GM18520 (cell line): Measurements from ENCODE around the gene TTC28.

ENCODE experiments used
- ATAC-seq: cut with Tn5 transposase; IDR thresholded peaks from one replicate; pipeline ENCODE4 v1.9.1; 2021; ENCODE audit not compliant: unreplicated experiment

Gene TTC28

DNA sequence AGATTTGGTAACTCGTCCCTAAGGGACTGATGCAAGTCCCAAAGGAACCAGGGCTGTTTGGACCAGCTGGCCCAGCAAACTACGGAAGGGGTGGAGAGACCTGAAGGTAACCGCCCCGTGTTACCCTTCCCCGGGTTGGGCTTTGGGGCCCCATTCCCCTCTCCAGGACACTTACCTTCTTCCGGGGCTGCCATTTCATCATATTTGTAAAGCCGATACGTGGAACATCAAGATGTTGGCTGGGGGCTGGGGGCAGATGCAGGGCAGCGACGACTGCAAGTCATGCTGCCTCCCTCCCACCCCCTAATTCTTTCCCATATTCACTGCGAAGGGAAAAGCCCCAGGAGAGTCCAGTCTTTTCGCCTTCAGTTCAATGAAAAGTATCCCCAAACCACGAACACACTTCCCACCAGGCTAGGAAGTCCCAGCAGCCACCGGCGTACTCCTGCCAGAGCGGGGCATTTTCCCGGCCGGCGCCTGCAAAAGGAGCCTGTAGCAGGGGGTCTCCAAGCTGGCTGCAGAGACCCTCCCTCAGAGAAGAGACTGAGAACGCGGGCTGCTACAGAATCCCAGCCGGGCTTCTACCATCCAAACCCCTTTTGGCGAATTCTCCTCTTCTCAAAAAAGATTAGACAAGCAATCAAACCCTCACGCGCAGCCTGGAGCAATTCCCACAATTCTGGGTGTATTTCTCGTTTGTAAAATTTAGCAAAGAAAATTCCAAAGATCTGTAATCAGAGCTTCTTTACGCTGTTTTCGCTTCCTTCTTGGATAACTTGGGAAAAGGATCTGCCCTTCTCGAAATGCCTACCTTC lies 236.7 kb downstream of the TTC28 start:
- no peak for ATAC-seq

DNA sequence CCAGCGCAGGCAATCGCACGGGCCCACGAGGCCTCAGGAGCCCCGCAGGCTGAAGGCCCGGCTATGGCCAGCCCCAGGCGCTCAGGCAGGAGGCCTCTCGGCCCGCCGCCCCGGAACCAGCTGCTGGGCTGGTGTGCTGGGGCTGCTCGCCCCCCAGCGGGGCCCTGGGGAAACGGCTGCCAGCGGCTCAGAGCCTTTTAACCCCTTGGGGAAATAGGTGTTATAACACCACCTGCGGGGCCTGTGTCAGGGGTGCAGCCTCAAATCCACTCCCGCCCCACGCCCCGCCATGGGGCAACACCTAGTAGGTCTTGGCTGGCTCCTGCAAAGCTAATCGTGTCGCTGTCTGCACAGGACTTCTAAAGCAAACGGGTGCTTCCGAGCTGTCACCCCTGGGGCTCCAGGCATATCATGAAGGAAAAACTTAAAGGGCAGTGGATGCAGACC lies 237.4 kb downstream of the TTC28 start:
- ATAC-seq, result no peak

DNA sequence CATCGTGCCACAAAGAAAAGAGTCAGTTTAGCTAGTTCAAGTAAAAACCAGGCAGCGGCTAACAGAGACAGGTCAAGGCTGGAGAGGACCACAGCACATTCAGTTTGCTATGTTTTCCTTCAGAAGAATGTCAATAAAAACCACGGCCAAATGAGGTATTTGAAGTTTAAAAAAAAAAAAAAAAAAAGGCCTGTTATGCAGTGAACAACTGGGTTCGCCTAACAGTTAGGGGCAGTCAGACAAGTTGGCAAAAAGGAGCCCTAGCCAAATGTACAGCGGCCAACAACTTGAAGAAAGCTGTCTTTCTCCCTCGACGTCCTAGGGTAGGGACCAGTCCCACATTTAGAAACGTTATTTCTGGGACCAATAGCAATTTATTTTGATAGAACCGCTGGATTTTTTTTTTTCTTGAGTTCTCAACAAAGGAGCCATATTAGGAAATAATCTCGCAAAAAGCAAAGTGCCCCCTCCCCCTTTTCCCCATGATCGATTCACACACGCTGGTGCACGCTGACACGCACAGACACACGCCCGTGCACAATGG lies 237.8 kb downstream of the TTC28 start:
- ATAC-seq, result no peak

DNA sequence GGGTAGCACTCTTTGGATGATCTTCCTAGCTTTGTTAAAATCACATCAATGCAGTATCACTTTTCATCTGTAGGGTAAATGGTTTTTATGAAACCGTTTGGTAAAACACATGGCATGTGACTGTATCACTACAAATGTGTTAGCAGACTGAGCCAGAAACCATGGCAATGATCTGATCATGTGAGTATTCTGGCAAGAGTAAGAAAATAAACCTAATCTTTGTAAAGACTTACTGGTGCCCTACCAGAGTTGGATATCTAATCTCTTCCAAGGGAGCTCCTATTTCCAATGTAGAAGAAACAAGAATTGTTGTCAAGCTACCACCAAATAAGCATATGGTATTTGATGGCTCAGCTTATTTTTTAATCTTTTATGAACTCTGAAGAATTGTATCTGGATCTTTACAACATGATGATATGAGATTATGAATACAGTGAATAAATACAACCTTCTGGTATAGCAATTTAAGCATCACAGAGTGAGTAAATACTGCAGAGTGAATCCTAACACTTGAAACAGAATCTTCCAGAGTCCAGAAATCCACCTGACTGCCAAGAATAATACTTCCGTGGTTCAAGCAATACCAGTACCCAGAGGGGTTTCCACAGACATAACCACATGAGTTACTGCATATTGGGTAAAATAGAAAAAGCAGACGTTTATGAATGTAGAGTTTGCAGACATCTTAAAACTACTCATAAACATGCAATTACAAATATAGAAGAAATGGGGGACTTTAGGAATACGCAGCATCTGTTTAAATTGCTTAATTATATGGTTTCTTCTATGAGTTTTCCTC lies 238.8 kb downstream of the TTC28 start:
- no peak for ATAC-seq

DNA sequence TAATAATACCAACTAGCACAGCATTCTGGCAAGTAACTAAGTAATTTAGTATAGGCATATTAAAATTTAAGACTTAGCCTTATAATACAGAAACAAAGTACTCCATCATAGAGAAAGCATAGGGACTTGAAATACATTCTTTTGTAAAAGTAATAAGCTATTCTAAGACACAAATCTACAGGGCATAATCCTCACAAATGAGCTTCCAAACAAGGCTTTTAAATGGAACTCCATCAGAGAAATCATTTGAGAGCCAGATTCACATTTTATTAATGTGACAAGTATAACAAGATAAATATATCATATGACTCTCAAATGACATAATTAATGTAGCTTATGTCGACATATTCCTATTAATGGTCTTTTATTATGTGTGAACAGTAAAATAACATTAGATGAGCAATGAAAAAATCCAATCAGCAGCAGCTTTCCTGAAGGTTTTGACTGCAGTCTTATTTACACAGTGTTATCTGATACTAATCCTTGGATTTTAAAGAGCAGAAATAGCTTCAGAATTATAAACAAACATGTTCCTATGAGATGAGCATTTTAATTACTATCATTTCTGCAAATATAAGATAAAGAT lies 241.4 kb downstream of the TTC28 start:
- ATAC-seq, result no peak

DNA sequence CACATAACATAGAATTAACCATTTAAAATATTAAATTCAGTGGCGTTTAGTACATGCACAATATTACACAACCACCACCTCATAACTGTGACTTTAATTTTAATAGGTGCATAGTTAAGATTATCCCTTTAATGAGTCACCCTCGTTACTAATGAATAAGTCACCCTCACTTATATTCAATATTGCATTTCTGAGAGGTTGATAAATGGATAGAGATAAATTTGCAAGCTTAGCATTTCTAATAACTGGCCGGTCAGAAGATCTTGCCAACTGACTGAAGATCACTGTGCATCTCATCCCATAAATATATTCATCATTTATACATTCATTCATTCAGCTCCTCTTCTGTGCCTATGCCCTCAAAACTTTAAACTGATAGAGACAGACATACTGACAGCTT lies 243.7 kb downstream of the TTC28 start:
- no peak for ATAC-seq

DNA sequence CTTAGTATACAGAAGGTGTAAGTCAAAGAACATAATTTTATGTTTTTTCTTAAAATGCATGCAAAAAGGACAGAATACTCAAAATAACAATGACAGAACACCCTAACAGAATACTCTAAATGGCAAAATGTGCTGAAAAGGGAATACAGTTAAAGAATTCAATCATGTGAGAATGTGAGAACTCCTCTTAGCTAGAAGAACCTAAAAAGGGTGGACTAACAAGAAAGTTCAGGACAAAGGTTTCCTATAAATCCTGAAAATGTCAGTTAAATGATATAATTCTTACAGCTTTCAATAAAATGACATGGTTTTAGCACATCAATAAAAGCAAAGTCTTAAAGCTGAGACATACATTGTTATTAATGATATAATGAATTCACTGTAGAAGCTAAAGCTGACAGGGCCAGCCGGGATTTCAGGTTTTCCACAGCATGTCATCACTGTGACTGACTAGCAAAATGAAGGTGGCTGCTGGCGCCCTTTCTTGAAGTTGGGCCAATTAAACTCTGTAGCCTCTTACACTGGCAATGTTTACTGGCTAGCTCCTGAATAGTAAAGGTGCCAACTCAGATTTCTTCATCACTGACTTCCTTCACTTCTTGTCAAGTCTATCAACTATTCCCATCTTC lies 244.4 kb downstream of the TTC28 start:
- no peak for ATAC-seq

DNA sequence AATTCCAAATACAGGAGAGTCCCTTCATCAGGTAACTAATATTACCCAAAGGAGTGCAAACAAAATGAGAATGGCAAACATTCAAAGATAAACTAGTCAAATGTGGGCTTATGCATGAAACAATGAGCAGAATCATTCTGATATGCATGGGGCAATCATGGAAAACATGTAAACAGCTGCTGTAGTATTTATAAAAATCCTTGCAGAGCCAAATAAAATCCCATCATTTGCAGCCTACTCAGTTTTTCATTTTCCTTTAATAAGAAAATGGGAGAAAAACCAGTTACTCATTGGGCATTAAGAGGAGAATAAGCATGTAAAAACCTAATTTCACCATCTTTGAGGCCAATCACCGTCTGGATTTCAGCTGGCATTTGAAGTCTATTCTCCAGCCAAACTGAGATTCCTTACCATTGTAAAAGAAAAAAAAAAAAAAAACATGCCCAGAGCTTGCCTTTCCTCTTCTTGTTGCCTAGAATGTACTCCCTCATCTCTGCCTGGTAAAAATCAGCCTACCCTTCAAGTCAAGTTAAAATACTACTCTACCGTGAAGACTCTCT lies 249.1 kb downstream of the TTC28 start:
- ATAC-seq, result no peak

DNA sequence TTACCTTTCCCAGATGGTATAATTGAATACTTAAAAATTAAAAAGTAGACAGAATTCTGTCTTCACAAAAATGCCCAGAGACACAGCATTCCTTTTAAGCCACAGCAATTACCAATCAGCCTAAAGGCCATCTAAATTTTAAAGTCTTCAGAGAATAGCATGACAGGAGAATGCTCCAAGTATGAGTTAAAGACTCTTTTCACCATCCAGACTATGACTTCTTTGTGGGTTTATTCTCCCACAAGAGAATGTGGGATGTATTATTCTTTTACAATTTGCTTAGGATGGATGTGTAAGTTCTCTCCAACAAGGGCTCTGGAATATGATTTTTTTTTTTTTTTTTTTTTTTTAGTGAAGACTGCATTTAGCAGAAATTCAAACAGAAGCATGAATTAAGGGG lies 249.9 kb downstream of the TTC28 start:
- ATAC-seq, result no peak

DNA sequence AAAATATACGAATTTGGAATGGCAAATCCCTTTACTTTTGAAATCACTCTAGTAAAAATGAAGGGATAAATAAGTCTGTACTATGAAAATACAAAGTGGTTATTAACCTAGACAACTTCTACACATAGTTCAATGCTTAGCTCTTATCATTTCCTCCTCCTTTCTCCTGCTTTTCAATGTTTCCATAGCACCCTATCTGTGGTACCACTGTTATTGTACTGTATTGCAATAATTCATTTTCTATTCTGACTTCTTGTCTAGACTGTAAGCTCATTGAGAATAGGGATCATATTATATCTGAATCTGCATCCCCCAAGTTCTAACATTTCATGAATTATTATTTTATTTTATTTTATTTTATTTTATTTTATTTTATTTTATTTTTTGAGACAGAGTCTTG lies 251.4 kb downstream of the TTC28 start:
- no peak for ATAC-seq

DNA sequence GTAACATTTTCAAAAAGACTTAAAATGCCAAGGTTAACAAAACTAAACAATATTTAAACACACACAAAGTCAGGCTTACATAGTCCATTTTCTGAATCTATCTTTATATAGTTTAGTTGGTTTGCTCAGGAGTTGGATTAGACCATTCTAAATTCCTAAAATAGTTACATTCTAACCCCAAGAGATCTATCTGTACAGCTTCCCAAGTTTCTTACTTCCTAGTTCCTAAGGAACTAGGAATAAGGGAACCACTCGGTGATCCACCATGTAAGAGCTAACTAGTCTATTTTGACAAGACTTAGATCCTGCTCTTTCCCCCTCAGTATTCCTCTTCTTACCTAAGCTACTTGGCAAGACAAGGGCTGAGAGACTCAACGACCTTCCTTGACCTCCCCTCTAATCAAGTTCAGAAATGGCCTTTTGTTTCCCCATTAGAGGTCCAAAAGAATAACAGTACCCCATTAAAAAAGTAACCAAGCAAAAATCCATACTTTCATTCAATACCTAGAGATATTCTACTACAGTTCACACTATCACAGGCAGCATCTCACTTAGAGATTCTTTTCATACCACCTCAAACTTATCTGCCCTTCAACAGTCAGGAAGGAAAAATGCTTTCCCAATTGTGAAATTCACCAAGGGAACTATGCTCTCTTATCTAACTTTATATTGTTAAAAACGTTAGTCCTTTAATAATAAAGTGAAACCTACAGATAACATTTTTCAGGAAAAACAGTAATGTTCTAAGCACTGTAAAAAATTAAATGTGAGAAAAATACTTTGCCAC lies 253.1 kb downstream of the TTC28 start:
- ATAC-seq, result no peak

DNA sequence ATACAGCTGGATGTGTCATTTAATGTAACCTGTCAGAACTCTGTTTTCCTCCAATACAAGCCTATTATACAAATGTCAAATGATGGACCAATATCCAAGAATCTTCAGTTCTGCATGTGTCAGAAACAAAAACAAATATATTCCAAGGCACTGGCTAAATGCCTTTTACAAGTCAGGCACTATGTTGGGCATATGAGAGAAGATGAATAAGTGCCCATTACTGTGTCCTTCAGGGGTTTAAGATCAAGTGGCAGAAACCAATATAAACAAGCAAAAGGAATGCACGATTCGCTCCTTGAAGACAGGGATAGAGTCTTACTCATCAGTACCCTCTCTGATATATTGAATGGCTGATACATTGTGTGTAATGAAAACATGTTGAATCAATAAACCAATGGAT lies 254.4 kb downstream of the TTC28 start:
- ATAC-seq, result no peak

DNA sequence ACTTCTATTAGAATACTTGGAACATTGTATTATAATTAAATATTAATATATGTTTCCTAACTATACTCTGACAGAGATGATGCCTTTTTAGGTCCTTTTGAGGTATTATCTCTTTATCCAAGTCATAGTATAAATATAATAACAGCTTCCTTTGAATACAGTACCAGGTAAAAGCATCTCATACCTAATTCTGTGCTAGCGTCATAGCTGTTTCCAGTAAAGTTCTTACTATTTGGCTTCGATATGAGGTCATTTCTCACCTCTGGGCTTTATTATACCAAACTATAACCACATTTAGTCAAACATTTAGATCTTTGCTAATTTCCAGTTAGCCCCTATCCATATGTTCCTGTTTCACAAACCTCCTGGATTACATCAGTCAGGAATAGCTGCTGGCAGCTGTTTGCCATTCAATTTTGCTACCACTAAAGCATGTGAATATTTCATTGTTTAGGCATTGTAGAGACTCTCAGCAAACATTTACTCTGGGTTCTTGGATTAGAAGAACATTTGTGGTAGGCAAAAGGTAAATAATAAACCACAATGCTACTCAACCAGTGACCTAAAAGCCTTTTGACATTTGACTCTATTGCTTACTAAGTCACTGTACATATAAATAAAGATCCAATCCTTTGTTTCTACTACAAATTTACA lies 255.1 kb downstream of the TTC28 start:
- ATAC-seq, result no peak

DNA sequence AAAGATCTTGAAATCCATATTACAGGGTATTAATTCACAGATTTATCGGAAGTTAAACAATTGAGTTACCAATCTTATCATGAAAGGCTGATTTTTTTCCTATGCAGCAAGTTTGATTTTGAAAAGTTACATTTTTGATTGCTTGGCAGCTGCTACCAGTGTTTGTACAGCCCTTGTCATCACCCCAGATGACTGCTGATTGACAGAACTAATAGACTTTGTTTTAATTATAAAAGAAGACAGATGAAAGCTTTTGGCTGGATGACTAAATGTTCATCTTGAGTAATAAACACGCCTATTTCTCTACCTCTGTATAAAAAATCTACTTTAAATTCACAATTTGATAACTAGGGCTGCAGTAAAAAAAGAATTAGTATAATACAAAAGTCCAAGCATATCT lies 259.7 kb downstream of the TTC28 start:
- no peak for ATAC-seq

DNA sequence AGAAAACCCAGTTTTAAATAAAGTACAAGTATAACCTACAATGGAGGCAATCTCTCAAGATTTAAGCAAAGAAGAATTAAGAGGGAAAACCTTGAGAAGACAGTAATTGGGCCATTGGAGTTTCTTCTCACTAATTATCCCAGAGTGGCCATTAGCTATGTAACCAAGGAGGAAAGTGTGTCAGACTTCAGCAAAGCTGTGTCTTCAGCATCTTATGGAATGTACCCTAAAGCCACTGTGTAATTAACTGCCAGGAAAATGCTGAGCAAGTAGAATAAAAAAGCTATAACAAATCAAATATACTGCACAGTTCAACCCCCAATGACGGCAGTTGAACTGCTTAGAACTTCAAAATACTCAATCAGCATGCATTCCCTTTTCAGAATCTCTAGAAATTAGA lies 261.6 kb downstream of the TTC28 start:
- no peak for ATAC-seq

DNA sequence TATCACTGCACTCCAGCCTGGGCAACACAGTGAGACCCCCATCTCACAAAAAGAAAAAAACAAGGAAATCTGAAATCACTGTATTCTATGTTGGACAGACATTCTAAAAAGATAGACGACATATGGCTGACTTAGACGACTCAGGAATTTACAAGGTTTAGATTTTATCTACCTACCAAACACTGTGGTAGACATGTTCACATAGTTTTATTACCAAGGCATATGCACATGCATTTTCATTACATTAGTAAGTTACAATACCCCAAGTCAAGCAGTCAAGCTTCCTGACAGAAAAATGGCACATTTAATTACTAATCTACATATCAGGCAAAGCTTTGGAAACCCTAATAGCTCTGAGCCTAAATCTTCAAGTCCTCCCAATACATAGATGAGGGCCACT lies 262.2 kb downstream of the TTC28 start:
- ATAC-seq, result no peak

DNA sequence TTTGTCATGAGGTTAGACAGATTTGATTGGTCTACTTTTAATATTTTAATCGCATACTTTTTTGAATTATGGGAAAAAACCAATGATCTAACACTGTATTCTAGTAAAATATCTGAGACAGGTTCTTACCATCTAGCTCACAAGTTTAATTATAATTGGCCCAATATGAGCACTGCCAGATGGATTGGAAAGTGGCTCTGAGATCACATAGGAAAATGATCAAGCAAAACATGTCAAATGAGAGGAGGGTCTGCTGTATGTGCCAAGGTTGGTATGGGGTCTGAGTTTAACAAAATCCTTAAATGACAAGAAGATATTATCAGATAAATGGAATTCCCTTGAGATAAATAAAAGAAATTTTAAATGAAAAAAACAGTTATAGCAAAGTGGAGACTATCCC lies 264.7 kb downstream of the TTC28 start:
- ATAC-seq, result no peak

DNA sequence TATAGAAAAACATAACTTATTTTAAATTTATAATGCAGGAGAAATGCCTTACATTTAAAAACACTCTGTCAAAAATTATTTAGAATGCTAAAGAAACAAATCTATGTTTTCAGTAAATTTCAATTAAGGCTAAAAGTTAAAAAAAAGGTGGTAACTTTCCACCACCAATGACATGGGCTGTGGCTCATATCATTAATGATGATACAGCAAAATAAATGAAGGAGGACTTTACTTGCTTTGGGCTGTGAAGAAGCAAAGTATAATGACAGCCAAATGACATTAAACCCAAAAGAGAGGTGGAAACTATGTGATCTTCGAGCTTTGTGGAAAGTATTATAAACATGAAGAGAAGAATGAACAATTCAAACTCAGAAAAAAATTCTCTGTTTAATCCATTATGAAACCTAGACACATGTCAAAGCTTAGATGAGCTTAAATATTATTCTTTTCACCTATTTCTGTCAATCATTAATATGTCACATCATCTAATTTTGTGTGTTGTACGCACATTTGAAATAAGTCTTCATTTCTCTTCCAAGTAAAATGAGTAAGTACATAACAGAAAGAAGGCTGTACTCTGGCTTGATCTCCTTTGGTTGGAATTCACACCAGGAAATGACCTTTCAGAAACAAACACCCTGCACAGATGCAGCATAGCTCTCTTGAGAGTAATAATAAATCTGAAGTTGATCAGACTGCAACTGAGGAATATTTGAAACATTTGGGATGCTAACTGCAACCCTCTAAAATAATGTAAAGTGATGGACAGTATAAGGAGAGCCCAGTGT lies 265.8 kb downstream of the TTC28 start:
- ATAC-seq, result no peak

DNA sequence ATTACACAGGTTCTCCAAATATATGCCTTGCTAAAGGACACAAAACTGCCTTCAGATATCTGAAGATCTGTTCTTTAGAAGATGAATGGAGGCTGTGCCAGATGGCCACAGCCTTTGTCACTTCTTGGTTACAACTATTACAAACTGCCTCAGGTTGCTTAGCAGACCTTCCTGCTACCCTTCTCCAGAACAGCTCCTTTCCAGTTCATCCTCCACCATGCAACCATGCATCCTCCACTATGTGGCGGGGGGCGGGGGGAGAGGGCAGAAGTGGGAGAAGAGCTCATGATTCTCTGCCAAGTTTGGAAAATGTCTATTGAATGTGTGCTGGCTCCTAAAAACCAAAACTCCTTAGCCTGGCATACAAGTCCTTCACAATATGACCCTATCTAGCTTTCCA lies 267.5 kb downstream of the TTC28 start:
- ATAC-seq, result no peak
